PC-3 (cell line): ENCODE data around the gene MRPL37. TPM values are rescaled to one million over a fixed set of nuclear protein-coding genes. Genes with fewer than 3 reads are reported as not detected.

Experiments used
- ATAC-seq: fragments of 200-7000 bp; cut with Tn5 transposase; 2 replicates; pipeline ENCODE4 v1.9.1; 2020; ENCODE audit warnings: mild to moderate bottlenecking, moderate library complexity
- BruUV-seq: library from RNA; stranded (reverse); fragments of 400-500 nt; replicated peaks from 2 replicates; lab custom pipeline; 2021; lab: Mats Ljungman, UMichigan
- CTCF ChIA-PET: fragments of 300-600 bp; sonication (Branson Sonifier 250); formaldehyde crosslinking; loops from one replicate; lab custom pipeline; 2022; ENCODE audit warnings: antibody characterized with exemption; lab: Charles Lee
- POLR2A ChIA-PET: fragments of 300-600 bp; sonication (Branson Sonifier 250); formaldehyde crosslinking; loops from one replicate; lab custom pipeline; 2022; ENCODE audit warnings: antibody characterized with exemption; ENCODE audit not compliant: unreplicated experiment; lab: Charles Lee
- DNase-seq: peaks from one replicate; pipeline ENCODE4 v3.0.0-alpha.2; 2015
- H2AFZ ChIP-seq: fragments of 300-600 bp; sonication (generic); 2 replicates; pipeline ENCODE4 v1.6.0; 2016; ENCODE audit warnings: antibody characterized with exemption, low read length
- H3F3A ChIP-seq: fragments of 300-600 bp; sonication (generic); one replicate; pipeline ENCODE4 v1.6.0; 2017; ENCODE audit warnings: antibody characterized with exemption, low read length, control low read depth, mild to moderate bottlenecking; ENCODE audit not compliant: unreplicated experiment
- H3K27ac ChIP-seq: fragments of 300-600 bp; sonication (generic); 2 replicates; pipeline ENCODE4 v1.5.1; 2016; ENCODE audit warnings: mild to moderate bottlenecking, low read length
- H3K27me3 ChIP-seq: fragments of 300-600 bp; sonication (generic); 2 replicates; pipeline ENCODE4 v1.6.1; 2016; ENCODE audit warnings: low read length, mixed read lengths
- H3K36me3 ChIP-seq: fragments of 300-600 bp; sonication (generic); 2 replicates; pipeline ENCODE4 v1.6.1; 2016; ENCODE audit warnings: low read depth, mixed run types, low read length, mixed read lengths
- H3K4me1 ChIP-seq: fragments of 300-600 bp; sonication (generic); 2 replicates; pipeline ENCODE4 v1.5.1; 2016; ENCODE audit warnings: low read length; ENCODE audit not compliant: insufficient read depth
- H3K4me2 ChIP-seq: fragments of 300-600 bp; sonication (generic); 2 replicates; pipeline ENCODE4 v1.6.0; 2016; ENCODE audit warnings: low read length
- H3K4me3 ChIP-seq: fragments of 300-600 bp; sonication (generic); 2 replicates; pipeline ENCODE4 v1.5.1; 2016; ENCODE audit warnings: mild to moderate bottlenecking, low read length, mixed read lengths
- H3K79me2 ChIP-seq: fragments of 300-600 bp; sonication (generic); 2 replicates; pipeline ENCODE4 v1.6.1; 2017; ENCODE audit warnings: low read length, mixed read lengths
- H3K9ac ChIP-seq: fragments of 300-600 bp; sonication (generic); 2 replicates; pipeline ENCODE4 v1.6.0; 2016; ENCODE audit warnings: mild to moderate bottlenecking, low read length
- H3K9me2 ChIP-seq: fragments of 300-600 bp; sonication (generic); replicated peaks from 2 replicates; pipeline ENCODE4 v1.6.1; 2016; ENCODE audit warnings: mixed run types, low read length, mixed read lengths
- H3K9me3 ChIP-seq: fragments of 300-600 bp; sonication (generic); 2 replicates; pipeline ENCODE4 v1.6.1; 2016; ENCODE audit warnings: low read length, mixed read lengths
- H4K20me1 ChIP-seq: fragments of 300-600 bp; sonication (generic); 2 replicates; pipeline ENCODE4 v1.6.1; 2016; ENCODE audit warnings: low read length, mixed read lengths
- CTCF ChIP-seq: fragments of 300-600 bp; sonication (generic); conservative IDR thresholded peaks from 2 replicates; pipeline ENCODE4 v1.5.1; 2017; ENCODE audit warnings: antibody characterized with exemption, low read depth, mild to moderate bottlenecking, low read length
- EZH2 ChIP-seq: fragments of 300-600 bp; sonication (generic); IDR thresholded peaks from one replicate; pipeline ENCODE4 v1.6.1; 2017; ENCODE audit warnings: antibody characterized with exemption, mild to moderate bottlenecking, low read length; ENCODE audit not compliant: unreplicated experiment
- EZH2phosphoT487 ChIP-seq: fragments of 300-600 bp; sonication (generic); IDR thresholded peaks from 2 replicates; pipeline ENCODE4 v1.6.1; 2018; ENCODE audit warnings: mild to moderate bottlenecking, antibody characterized with exemption, low read length, borderline replicate concordance
- intact Hi-C: fragments of 100-400 bp; cut with micrococcal nuclease; formaldehyde crosslinking; loops from 2 replicates; pipeline ENCODE4 v1.9.0; 2023
- total RNA-seq: library from RNA; depleted of rRNA; stranded (reverse); fragments of >200 nt; gene quantifications from 2 replicates; pipeline ENCODE4 v1.2.3, GENCODE V29; 2014

Gene MRPL37
- total RNA-seq, 1 experiment from 2014 or later, result 191 TPM

GRCh38 chr1:54159733-54160316, 40.1 kb upstream of the MRPL37 start:
- BruUV-seq, result no TSS peak
- CTCF ChIA-PET, result no interaction called here
- no peak overlapping the region for H3K27ac ChIP-seq

GRCh38 chr1:54160351-54160750, 39.6 kb upstream of the MRPL37 start:
- no peak overlapping the region for H3K9ac ChIP-seq
- H3F3A ChIP-seq, result no peaks in the 10 kb centered on the region
- H3K79me2 ChIP-seq, result no peaks in the 10 kb centered on the region
- H3K27ac ChIP-seq, result no peak overlapping the region
- H2AFZ ChIP-seq, result no peak overlapping the region
- H3K27me3 ChIP-seq, result no peaks in the 10 kb centered on the region
- H3K9me3 ChIP-seq, result no peaks in the 10 kb centered on the region
- TF ChIP-seq EZH2 (no peak), CTCF (no peak), EZH2phosphoT487 (no peak)
- CTCF ChIA-PET, result no interaction called here
- H3K36me3 ChIP-seq, result no peaks in the 10 kb centered on the region
- no peaks in the 10 kb centered on the region for H4K20me1 ChIP-seq
- no peak for ATAC-seq
- DNase-seq, result no peak
- no peak overlapping the region for H3K4me3 ChIP-seq
- BruUV-seq, result no TSS peak
- no peak overlapping the region for H3K4me2 ChIP-seq
- POLR2A ChIA-PET, result no interaction called here
- H3K9me2 ChIP-seq, result no peaks in the 10 kb centered on the region
- intact Hi-C loops, result no loop called here
- H3K4me1 ChIP-seq, result peaks cover 12% of the 10 kb centered on the region

More at GRCh38 chr1:54159733-54160316, 40.1 kb upstream of the MRPL37 start:
- no peaks in the 10 kb centered on the region for H3K9me2 ChIP-seq
- no peaks in the 10 kb centered on the region for H3K36me3 ChIP-seq
- no peak for ATAC-seq
- no peak for DNase-seq
- no peak for TF ChIP-seq CTCF
- TF ChIP-seq EZH2phosphoT487, result no peak
- no peak for TF ChIP-seq EZH2
- no peak overlapping the region for H3K4me3 ChIP-seq
- no peaks in the 10 kb centered on the region for H4K20me1 ChIP-seq
- POLR2A ChIA-PET, result no interaction called here
- no peak overlapping the region for H3K9ac ChIP-seq
- no peak overlapping the region for H3K4me2 ChIP-seq
- H2AFZ ChIP-seq, result no peak overlapping the region
- H3K79me2 ChIP-seq, result no peaks in the 10 kb centered on the region
- no peaks in the 10 kb centered on the region for H3K27me3 ChIP-seq
- H3K4me1 ChIP-seq, result peaks cover 12% of the 10 kb centered on the region
- no peaks in the 10 kb centered on the region for H3K9me3 ChIP-seq
- no peaks in the 10 kb centered on the region for H3F3A ChIP-seq
- intact Hi-C loops, result no loop called here

GRCh38 chr1:54161495-54162168, 38.3 kb upstream of the MRPL37 start:
- Histone ChIP-seq H3K4me3 (no peak overlapping the region), H3K27ac (no peak overlapping the region), H2AFZ (no peak overlapping the region), H3K4me1 (peaks cover 12% of the 10 kb centered on the region), H3K79me2 (no peaks in the 10 kb centered on the region), H3K36me3 (no peaks in the 10 kb centered on the region), H3K9me3 (no peaks in the 10 kb centered on the region), H3K4me2 (no peak overlapping the region), H3K9ac (no peak overlapping the region), H3F3A (no peaks in the 10 kb centered on the region), H4K20me1 (no peaks in the 10 kb centered on the region), H3K27me3 (no peaks in the 10 kb centered on the region), H3K9me2 (no peaks in the 10 kb centered on the region)
- intact Hi-C loops, result no loop called here
- DNase-seq, result no peak
- BruUV-seq, result no TSS peak
- no peak for ATAC-seq
- CTCF ChIA-PET, result no interaction called here
- POLR2A ChIA-PET, result no interaction called here
- TF ChIP-seq EZH2, result no peak
